ENCODE data around the gene SIGLEC15.

Gene SIGLEC15

DNA sequence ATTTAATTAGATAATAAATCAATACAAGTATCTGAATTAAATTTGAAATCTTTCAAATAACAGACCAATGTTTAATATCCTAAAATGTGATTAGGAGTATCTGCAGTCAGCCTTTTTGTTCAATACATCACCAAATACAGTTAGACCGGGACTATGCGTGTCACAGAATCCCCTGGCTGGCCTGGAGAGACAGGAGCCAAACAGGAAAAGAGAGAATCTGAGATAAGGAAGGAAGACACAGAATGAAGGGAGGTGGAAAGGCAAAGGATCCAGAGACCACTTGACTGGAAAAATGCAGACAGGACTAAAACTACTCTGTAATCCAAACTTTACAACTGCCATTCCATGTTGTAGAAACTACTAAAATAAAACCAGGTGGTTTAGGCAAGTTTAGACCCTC lies 66.3 kb downstream of the SIGLEC15 start:
- no peak for TF ChIP-seq YY1 (IDR thresholded peaks at IDR 0.05; ENCODE audit: low read depth)
- TF ChIP-seq, protein P1, sequence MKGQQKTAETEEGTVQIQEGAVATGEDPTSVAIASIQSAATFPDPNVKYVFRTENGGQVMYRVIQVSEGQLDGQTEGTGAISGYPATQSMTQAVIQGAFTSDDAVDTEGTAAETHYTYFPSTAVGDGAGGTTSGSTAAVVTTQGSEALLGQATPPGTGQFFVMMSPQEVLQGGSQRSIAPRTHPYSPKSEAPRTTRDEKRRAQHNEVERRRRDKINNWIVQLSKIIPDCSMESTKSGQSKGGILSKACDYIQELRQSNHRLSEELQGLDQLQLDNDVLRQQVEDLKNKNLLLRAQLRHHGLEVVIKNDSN (IDR thresholded peaks at IDR 0.05): no peak
- TF ChIP-seq TAF1 (IDR thresholded peaks at IDR 0.05; ENCODE audit: low read depth): no peak
- TF ChIP-seq EGR1 (IDR thresholded peaks at IDR 0.05): no peak
- TF ChIP-seq TCF12 (IDR thresholded peaks at IDR 0.05; ENCODE audit: low read depth): no peak
- TF ChIP-seq, protein P2, sequence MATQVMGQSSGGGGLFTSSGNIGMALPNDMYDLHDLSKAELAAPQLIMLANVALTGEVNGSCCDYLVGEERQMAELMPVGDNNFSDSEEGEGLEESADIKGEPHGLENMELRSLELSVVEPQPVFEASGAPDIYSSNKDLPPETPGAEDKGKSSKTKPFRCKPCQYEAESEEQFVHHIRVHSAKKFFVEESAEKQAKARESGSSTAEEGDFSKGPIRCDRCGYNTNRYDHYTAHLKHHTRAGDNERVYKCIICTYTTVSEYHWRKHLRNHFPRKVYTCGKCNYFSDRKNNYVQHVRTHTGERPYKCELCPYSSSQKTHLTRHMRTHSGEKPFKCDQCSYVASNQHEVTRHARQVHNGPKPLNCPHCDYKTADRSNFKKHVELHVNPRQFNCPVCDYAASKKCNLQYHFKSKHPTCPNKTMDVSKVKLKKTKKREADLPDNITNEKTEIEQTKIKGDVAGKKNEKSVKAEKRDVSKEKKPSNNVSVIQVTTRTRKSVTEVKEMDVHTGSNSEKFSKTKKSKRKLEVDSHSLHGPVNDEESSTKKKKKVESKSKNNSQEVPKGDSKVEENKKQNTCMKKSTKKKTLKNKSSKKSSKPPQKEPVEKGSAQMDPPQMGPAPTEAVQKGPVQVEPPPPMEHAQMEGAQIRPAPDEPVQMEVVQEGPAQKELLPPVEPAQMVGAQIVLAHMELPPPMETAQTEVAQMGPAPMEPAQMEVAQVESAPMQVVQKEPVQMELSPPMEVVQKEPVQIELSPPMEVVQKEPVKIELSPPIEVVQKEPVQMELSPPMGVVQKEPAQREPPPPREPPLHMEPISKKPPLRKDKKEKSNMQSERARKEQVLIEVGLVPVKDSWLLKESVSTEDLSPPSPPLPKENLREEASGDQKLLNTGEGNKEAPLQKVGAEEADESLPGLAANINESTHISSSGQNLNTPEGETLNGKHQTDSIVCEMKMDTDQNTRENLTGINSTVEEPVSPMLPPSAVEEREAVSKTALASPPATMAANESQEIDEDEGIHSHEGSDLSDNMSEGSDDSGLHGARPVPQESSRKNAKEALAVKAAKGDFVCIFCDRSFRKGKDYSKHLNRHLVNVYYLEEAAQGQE (IDR thresholded peaks at IDR 0.05; ENCODE audit: low read depth): no peak
- TF ChIP-seq EP300 (IDR thresholded peaks at IDR 0.05; ENCODE audit: borderline replicate concordance): no peak
- TF ChIP-seq CREB1 (IDR thresholded peaks at IDR 0.05; ENCODE audit: low read depth): no peak
- no peak for TF ChIP-seq ZBTB7A (IDR thresholded peaks at IDR 0.05; ENCODE audit: low read depth)
- no peak for TF ChIP-seq RAD21 (IDR thresholded peaks at IDR 0.05; ENCODE audit: low read depth)
- TF ChIP-seq, protein P3, sequence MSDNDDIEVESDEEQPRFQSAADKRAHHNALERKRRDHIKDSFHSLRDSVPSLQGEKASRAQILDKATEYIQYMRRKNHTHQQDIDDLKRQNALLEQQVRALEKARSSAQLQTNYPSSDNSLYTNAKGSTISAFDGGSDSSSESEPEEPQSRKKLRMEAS (IDR thresholded peaks at IDR 0.05): no peak
- no peak for TF ChIP-seq TEAD4 (IDR thresholded peaks at IDR 0.05)
- no peak for TF ChIP-seq FOXM1 (IDR thresholded peaks at IDR 0.05; ENCODE audit: borderline replicate concordance, low read depth)
- TF ChIP-seq CEBPB (IDR thresholded peaks at IDR 0.05): no peak
- TF ChIP-seq NFIC (IDR thresholded peaks at IDR 0.05): no peak
